GM21786 (cell line): ENCODE results near the gene SLC4A9.
"Not testable (repeated sequence)": the region's sequence is repeated elsewhere in the genome, so short reads cannot be mapped to it uniquely, and the experiment has no call there.

Experiments used
- ATAC-seq: cut with Tn5 transposase; IDR thresholded peaks from one replicate; pipeline ENCODE4 v1.9.1; 2021; ENCODE audit not compliant: unreplicated experiment

Gene SLC4A9

DNA sequence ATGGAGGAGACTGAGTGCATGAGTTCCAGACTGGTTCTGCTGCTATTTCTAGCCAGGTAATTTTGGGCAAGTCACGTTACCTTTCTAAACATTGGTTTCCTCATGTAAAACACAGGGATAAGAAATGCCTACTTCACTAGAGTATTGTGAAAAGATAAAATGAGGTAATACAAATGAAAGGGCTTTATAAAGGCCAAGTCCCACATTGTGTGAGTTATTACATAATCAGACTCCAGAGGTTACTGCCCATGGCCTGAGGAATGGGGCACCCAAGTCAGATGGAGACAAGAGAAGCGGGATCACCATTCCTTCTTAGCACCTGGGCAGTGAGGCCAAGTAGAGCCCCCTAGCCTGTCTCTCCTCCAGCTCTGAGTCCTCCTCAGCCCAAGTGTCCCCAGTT is 21.1 kb upstream of the SLC4A9 start:
- ATAC-seq, result no peak

DNA sequence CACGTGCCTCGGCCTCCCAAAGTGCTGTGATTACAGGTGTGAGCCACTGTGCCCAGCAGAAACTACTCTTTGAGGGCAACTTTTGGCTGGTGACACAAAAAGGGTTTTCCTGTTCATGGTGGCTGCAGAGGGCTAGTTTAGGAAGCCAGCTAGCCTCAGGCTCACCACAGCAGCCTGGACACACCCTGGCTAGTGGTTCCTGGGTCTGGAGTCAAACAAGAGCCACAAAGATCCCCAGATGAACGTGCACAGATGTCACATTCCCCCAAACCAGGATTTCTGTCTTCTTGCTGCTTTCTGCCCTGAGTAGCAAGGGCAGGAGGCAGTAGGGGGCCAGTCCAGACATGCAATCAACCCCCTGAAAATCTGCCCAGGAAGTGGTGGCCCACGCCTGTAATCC is 20.4 kb upstream of the SLC4A9 start:
- ATAC-seq, result no peak

GRCh38 chr5:140340605-140341121 is 19.3 kb upstream of the SLC4A9 start:
- ATAC-seq, result no peak

DNA sequence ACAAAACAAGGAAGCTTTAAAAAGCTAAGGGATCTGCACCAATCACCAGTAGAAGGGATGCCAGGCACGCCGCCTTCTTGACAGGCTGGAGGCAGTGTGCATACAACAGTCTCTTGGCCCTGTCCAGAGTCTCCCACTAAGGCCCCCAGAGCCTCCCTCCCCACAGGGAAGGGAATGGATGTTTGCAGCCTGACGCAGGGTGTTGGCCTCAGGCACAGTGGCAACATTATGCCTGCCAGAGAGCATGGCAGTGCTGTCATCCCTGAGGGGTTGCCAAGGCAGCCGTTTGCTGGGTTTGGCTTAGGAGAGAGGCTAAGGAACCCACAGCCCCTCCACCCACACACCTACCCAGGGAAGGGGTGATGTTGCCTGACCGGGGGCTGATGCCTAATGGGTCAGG is 18.4 kb upstream of the SLC4A9 start:
- ATAC-seq, result no peak

- no peak for ATAC-seq
Observed at GRCh38 chr5:140342287-140342686, 17.7 kb upstream of the SLC4A9 start.

DNA sequence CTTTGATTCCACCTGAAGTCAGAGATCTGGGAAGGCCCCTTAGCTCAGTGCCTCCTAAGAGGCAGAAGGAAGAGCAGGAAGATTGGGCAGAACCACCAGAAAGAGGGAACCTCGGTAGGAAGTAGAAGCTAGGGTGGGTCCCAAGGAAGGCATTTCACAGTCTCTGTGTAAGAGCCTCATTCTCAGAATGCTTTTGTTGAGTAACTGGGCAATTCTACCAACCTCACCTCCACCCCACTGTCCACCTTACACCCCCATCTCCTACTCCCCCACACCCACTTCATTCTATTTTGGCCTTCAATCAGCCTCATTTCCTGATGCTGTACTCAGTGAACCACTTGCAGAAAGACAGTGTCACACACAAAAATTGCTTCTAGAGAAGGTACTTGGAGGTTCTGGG is 17.1 kb upstream of the SLC4A9 start:
- ATAC-seq, result no peak

- not testable (repeated sequence) for ATAC-seq
Observed at GRCh38 chr5:140343849-140344248, 16.1 kb upstream of the SLC4A9 start.

GRCh38 chr5:140344683-140345423 is 15.1 kb upstream of the SLC4A9 start:
- no peak for ATAC-seq

DNA sequence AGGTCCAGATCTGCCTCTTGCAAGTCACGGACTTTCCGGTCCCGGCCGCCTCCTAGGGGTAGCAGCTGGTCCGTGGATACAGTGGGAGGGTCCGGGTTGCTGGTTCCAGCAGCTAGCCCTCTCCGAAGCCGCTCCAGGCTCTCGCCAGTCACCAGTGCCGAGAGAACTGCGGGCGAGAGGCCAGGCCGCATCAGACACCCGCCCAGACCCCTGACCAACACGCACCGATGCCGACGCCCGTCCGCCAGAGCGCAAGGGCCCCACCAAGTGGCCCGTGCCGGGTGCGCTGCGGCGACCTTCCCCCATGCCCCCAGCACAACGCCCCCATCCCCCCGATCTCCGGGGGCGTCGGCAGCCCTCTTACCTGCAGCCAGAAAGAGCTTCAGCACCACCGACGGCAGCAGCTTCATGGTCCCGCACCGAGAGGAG is 14.1 kb upstream of the SLC4A9 start:
- peak; percentile 21 for ATAC-seq

GRCh38 chr5:140346348-140347221 is 13.4 kb upstream of the SLC4A9 start, which contains the start of gene HBEGF:
HBEGF (minus strand) TSS chr5:140346603; CDS start chr5:140346328, 275 bp downstream.
- ATAC-seq, result peak; percentile 74

GRCh38 chr5:140347360-140347759 is 12.6 kb upstream of the SLC4A9 start:
- no peak for ATAC-seq

DNA sequence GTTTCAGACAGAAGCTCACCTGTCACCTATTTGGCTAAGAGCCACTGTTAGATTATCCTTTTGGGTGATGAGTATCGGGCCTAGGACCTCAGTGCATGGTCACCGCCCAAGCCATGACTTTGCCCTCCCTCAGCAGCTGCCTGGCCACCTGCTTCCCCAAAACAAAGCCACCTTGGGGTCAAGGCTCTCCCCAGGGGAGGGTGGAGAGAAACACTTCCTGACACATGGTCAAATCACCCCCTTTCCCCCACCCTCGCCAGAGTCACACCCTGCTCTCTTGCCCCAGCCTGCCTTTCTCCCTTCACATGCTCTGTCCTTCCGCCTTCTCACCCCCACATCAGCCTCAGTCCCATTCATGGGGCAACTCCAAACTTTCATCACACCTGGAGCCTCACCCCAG is 11.9 kb upstream of the SLC4A9 start:
- ATAC-seq, result no peak

DNA sequence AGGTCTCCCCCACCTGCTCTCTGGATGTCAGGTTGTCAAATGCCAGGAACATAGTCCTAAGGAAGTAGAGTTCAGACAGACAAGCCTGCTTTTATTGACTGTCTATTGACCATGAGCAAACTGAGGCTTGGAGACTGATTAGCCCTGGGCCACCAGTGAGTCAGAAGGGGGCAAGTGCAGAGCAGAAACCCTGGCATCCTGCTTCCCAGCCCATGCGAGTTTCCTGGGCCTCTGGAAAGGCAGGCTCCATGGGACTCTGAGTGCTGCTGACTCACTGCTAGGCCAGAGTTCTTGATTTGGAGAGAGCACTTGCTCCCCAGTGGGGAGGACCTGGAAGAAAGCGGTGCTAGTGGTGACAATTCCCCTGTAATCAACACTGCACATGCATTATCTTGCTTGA is 10.8 kb upstream of the SLC4A9 start:
- ATAC-seq, result no peak

DNA sequence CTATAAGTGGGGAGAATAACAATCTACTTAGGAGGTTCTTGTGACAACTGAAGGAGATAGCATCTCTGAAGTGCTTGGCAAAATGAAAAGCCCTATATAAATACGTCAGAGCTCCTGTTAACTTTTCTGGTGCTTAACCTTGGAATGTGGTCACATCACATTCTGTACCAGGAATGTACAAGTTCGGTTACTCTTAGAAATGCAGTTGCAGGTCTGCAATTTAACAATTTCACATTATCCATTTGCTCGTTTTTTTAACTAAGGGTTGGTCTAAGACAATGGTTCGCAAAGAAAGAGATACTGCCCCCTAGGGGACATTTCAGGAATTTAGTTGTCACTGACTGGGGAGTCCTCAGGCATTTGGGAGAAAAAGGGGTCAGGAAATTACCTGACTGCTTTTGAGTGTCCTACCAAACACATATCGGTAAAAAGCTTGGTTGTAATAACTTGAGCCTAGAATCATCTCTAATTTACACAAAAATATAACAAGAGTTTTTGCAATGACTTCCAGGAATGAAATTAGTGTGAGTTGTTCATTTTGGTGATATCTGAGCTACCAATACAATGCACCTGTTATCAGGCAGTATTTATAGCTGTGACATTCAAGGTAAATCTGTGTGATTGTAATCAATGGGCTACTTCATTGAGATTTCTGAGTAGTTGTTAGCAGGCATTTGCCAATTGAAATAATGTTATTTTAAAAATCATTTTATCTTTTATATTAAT is 8.2 kb upstream of the SLC4A9 start:
- ATAC-seq, result no peak

DNA sequence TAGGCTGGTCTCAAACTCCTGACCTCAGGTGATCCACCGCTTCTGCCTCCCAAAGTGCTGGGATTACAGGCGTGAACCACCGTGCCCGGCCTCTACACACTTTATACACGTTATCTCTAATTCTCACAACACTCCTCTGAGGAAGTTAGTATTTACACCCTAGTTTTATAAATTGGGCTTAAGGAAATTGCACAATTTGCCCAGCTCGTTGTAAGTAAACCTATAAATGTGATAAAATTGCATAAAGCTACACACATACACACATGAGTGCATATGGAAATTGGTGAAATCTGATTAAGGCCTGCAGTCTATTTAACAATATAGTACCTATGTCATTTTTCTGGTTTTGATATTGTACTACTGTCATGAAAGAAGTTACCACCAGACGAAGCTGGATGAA is 4.4 kb upstream of the SLC4A9 start:
- no peak for ATAC-seq

GRCh38 chr5:140356853-140357725 is 2.9 kb upstream of the SLC4A9 start:
- ATAC-seq, result peak; percentile 24

DNA sequence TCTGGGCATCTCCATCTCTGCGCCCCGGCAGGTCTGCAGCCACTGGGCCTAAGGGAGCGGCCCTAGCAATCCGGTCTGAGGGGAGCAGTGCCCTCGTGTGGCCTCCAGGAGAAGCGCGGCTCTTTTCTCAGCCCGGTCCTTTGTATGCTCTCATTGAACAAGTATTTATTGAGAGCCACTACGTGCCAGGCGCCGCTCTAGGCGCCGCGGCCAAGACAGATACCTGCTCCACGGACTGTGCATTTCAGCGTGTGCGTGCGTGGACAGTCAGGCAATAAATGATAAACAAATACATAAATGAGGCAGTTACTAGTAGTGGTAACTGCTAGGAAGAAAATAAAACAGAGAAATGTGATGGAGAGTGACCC is 2.3 kb upstream of the SLC4A9 start:
- peak; percentile 93 for ATAC-seq

GRCh38 chr5:140358738-140359310 is 1.2 kb upstream of the SLC4A9 start:
- no peak for ATAC-seq

GRCh38 chr5:140360681-140361479 is 886 bp downstream of the SLC4A9 start:
- no peak for ATAC-seq
